ENCODE results near the gene GCLC.

The GCLC gene

DNA sequence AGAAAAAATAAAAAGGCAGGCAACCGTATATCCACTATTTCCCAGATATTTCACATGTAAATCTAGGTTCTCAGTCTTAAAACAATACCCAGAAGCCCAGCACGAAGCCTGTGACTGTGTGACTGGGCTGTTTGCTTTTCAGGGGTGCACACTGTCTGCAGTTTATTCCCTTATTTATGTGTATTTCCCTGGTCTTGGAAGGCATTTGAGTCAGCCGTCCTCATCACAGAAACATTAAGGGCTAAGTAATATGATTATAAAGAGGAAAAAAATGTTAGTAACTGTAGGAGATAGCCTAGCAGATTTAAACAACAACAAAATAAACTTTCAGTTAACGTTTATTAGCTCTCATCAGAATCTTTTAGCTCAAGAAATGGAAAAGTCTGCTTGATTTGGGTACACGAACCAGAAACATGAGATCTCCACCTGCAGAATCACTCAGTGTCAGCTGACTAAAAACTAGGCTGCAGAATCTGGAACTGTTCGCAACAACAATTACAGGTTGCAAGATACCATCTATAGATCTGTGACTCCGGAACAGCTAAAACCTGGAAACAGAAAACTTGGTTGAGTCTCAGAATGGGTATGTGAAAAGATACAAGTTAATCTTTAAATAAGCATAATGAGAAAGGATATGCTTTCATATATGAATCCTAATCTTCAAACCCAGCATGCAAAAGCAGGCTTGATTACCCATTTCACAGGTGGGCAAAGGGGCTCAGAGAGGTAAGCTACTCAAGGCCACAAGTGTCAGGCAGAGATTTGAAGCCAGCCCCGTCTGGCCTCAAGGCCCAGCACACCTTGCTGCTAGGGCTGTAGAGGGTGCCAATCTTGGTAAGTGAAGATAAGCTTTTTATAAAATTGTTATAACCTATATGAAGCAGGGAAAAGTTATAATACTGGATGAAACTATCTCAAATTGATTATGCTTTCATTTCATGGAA, 21.1 kb downstream of the GCLC start:
- DNase-seq = no peak

DNA sequence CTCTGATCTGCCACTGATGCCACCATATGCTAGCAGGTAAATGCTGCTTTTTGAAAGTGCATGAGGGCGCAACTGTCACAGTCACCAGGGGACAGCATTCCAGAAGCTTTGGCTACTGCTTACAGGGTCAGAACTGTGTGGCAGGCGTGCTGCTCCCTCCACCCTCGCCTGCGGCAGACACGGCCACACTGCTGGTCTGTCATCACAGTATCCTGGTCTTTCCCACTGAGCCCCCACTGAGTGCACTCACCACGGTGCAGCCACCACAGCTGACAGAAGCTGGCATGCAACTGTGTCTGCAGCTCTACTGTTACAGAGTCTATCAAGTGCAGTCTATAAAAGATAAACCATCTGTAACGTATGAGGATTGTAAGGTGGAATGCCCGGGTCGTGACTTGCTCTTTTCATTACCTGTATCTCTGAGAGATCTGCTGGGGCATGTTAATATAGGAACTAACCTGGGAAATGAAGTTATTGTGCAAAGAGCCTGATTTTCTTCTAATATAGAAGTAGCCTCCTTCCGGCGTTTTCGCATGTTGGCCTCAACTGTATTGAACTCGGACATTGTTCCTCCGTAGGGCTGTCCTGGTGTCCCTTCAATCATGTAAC, 24.5 kb downstream of the GCLC start:
- no peak for DNase-seq

DNA sequence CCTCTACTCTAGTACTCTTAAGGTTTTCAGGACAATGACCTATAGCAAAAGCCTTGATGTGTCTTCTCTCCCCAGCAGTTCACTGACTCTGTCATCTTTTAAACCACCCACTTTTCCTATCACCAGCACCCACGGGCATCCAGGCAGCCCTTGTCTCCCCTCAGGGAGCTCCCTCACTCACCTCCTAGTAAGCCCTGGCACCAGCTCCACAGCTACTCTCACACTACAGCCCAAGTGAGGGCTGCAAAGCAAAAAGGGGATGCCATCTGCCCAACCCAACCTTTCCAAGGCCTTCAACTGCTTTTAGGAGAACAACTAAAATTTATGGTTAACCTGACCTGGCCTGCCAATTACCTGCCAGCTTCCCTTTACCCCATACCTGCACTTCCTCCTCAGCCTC, 26.0 kb downstream of the GCLC start:
- no peak for DNase-seq

DNA sequence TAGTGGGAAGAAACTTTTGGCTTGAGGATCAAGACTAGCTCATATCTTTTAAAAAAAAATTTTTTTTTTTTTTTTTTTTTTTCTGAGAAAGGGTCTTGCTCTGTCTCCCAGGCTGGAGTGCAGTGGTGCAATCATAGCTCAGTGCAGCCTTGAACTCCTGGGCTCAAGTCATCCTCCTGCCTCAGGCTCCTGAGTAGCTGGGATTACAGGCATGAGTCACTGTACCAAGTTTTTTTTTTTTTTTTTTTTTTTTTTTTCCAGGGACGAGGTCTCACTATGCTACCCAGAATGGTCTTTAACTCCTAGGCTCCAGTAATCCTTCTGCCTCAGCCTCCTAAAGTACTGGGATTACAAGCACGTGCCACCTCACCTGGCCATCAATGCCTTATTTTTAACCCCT, 27.9 kb downstream of the GCLC start:
- DNase-seq = no peak

DNA sequence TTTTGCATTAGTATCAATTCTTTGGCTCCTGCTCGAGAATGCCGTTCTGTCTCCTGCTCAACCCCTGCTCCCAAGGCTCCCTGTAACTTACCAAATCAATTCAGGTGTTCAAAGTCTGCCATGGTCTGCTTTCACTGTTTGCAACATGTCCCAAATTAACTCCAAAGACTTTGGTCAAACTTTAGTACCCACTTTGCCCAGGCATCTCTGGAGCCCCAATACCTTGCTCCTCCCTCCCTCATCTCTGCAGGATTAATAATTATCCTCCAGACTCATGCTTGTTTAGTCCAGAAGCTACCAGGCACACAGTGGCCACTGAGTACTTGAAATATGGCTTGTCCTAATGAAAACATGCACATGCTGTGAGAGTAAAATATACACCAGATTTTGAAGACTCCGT, 30.2 kb downstream of the GCLC start:
- DNase-seq = no peak

DNA sequence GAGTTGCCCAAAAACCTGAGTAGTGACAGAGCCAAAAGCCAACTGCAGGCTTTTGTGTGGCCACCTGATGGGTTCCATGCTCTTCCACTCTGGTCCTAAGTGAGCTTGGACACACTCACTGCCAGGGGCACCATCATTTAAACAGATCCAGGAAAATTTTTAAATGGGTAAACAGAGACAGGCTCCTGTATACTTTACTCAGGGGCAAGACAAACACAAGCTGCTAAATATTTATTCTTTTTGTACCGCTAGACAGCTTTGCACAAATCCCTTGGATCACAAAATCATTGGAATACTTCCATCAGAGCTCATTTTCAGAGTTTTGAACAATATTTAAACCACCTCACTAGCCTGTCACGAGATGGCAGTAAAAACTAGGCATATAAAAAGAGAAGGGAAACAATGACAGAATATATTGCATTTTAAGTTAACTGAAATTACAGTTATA, 31.4 kb downstream of the GCLC start:
- no peak for DNase-seq

DNA sequence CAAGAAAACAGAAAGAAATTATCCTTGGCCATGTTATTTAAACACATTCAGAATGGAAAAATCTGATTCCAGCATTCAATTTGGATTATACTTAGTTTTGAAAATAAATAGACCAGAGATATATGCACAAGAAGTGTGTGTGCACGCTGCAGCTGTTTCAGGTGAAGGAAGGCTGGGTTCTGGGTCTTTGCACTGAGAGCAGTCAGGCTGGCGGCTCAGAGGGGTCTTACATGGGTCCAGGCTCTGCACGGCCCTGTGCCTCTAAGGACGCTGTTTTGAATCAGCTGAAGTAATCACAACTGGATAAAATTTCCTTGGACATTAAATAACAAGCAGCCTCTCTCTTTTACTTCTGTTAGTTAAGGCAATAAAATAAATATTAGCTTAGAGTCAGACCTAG, 31.8 kb downstream of the GCLC start:
- no peak for DNase-seq

DNA sequence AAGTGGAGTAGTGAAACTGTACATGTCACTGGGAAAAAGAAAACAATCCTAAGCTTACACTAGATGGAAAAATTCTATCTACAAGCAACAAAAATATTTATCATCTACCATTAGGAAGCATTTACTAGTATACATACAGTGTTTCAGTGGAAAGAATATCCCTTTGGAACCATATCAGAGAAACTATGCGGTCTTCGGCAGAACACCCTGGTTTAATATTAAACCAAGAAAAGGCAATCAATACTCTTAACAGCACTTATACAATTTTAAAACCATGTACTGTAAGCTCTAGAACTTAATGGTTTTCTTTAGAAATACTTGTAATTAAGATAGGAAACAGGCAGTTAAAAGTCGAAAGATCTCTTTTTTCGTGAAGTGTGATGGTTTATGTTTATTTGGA, 32.3 kb downstream of the GCLC start:
- no peak for DNase-seq

DNA sequence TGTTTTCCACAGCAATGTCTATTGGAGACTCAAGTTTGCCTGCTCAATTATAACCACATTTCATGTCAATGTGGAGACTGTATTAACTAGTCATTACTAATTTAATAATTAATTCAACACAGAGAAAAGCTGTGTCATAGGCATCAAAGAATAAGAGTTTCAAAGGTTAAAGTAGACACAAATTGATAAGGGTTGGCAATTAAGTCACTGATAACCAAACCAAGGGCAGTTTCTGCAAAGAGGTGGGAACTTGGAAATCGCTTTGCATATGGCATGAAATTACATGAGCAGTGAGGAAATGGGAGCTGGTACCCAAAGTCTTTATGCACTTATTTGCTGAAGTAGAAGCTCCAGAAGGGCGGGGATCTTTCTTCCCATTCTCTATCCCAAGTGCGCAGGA, 34.2 kb downstream of the GCLC start:
- DNase-seq = no peak

DNA sequence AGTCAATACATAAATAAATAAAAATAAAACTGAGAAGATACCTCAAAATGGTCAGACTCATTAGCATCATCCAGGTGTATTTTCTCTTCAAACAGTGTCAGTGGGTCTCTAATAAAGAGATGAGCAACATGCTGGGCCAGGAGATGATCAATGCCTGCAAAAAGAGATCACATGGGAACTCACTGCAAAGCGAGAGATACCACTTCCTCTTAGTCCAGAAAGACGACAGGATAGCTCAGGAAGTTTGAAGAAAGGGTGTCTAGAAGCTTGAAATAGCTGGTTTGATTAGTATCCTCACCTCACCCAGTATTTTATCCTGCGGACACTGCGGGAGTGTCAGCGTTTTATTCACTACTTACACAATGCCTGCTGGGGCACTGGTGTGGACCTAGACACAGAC, 38.0 kb downstream of the GCLC start:
- DNase-seq = no peak

DNA sequence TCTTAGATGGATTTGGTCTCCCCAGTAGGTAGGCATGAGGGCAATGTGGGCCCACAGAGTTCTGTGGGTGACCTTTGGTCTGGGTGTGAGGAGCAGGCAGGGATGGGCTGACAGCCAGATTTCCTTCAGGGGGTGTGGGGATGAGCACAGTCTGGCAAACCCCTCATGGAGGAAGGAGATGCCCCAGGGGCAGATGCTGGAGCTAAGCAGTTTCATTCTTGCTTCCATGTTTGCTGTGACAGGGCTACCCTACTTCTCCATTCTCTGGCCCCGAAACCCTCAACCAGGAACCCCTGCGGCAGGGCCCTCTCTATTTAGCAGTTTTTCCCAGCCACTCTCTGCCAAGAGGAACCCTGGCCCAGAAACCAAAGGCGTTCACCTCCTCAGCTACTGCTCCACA, 40.4 kb downstream of the GCLC start:
- no peak for DNase-seq

DNA sequence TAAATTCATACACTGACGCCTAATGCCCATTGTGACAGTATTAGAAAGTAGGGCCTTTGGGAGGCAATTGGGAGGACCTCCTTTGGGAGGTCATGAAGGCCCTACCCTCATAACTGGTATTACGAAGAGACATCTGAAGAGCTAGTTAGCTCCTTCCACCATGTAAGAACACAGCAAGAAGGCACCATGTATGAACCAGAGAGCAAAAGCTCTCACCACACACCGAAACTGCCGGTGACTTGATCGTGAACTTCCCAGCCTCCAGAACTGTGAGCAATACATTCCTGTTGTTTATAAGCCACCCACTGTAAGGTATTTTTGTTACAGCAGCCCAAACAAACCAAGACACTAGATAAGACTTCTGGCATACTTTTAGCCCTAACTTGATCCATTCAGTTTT, 41.8 kb downstream of the GCLC start:
- DNase-seq = no peak

DNA sequence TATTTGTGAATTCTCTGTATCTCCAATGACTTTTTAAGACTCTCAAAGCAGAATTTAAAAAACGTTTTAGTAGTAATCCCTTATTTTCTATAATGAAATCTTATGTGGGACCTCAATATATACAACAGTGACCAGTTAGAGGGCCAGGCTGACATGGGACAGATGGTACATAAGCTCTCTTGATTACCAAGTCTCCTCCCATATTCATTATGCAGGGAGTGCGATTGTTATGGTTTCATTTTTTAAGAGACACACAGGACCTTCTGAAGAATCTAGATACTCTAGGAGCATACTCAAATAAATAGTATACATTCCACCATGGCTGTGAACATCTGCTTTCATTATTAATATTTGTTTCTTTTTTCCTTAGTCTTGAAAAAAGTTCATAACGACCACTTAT, 43.5 kb downstream of the GCLC start:
- DNase-seq = no peak

DNA sequence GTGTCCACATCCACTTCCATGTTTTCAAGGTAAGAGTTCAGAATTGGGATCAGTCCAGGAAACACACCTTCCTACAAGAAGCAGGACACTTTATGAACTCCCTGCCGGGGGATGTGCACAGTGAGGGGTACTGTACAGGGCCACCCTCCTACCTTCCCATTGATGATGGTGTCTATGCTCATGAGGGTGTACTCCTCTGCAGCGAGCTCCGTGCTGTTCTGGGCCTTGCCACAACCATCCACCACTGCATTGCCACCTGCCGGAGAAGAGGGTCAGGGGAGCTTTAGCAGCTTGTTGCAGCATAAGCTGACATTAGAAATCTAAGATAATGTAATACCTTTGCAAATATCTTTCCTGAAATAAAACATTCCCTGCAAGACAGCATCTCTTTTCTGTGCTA, 44.8 kb downstream of the GCLC start:
- DNase-seq = no peak

DNA sequence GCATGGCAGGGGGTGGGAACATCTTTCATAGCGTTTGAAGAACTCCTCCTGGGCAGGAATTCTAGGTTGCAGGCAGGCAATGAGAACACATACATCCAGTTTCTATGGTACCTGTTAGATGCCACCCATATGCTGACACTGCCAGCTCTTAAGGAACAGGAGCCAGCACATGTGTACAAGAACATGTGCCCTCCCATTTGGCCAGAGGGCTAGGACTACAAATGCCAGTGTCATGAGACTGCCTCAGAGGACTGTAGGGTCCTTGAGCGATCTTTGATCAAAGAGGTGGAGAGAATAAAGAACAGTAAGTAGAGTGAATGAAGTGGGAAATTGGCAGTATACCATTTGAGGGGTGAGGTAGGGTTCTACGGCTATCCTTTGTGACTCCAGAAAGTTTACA, 45.8 kb downstream of the GCLC start:
- no peak for DNase-seq

DNA sequence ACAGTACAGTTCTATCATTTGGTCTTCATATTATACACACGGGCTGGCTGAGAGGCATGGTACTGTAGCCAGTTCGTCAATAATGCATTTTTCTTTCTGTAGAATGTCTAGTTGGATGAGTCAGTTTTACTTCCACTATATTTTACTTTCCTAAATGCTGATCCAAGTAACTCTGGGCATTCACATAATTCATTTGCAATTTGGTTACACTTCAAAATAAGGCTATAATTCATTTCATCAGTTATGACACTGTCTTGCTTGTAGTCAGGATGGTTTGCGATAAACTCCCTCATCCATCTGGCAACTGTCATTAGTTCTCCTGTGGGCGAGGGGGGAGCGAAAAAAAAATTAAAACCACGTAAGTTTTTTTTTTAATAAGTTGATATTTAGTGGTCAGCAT, 46.3 kb downstream of the GCLC start:
- DNase-seq = no peak

DNA sequence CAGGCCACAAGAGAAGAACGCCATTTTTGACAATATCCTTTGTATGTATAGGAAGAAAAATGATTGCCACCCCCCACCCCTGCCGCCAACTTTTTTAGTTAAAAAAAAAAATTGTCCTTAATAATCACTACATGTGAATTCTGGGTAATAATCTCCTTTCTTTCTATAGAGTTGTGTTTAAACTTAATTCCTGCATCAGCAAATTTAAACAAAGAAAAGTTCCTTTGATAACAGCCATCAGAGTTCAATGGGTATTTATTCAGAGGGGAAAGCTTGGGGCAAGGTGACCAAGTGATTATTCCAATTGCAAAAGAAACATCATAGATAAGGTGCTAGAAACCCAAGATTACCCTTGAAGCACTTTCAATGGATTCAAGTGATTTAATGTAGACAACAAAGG, 47.0 kb downstream of the GCLC start:
- DNase-seq = no peak

DNA sequence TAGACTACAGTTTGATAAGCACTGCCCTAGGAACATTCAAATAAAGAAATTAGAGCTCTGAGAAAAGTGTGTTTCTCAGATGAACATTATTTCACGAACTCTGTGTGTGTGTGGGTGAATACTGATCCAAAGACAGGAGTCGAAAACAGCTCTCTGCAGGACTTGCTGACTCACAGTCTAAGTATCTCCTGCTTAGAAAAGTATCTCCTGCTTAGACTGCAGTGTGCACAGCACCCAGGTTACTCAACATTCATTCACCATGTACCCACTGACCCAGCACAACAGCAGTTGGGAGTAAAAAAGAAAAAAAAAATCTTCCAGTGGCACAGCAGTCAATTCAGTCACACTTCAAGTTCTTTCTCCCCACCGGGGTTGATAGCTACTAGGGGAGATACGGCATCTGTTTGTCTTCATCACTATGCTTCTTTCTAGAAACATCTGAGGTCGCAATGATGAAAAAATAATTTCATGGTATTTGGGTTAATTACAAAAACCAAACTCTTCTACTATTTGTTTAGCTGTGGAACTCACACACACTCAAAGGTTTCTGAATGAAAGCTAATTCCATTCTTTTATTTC, 48.0 kb downstream of the GCLC start:
- no peak for DNase-seq

DNA sequence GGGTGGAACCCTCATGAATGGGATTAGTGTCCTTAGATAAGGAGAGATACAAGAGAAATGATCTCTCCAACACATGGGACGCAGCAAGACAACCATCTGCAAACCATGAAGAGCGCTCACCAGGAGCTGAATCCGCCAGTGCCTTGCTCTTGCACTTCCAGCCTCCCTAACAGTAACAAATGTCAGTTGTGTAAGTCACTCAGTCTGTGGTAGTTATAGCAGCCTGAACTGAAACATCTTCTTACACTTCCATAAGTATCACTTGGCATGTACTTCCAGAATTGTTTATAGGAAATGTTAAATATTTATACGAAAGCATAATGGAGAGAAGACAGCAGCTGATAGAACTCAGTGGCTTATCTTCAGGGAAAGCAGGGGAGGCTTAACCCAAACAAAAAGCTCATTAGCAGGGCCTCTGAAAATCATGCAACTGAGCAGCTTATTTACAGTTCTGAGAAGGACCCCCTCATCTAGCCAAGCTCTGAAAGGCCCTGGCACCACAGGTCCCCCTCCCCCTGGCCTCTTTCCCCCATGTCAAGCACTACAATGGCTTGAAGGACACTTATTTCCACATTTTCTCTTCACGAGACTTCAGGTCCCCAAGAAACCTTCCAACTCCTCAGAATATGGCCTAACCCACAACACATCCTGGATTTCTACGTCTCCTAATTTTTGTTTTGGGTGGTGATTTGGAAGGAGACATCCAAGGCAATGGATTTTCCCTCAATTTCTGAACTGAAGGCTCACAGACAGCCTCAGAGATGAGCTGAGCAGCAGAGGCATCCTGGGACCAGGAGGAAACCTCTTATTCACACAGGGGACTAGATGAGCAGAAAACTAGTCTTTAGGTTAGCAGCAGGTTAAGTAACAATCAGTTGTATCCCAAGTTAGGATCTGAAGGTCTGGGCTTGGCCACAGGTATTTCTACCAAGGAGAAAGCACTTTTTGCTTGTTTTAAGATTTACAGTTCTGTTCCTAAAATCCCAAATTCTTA, 49.1 kb downstream of the GCLC start:
- no peak for DNase-seq

DNA sequence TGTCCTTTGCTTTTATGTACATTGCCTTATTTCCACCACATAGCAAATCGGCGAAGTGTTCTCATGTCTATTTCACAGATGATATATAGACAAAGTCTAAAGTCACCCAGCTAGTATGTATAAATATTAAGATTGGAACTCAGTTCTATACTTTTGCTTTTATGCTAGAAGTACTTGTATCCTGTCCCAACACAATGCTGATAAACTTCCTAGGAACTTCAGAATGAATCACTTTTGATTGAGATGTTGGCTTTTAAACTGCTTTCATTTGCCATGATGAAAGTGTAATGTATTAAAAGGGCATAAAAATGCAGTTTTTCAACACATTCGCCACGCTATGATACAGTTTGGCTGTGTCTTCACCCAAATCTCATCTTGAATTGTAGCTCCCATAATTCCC, 50.8 kb downstream of the GCLC start:
- no peak for DNase-seq

DNA sequence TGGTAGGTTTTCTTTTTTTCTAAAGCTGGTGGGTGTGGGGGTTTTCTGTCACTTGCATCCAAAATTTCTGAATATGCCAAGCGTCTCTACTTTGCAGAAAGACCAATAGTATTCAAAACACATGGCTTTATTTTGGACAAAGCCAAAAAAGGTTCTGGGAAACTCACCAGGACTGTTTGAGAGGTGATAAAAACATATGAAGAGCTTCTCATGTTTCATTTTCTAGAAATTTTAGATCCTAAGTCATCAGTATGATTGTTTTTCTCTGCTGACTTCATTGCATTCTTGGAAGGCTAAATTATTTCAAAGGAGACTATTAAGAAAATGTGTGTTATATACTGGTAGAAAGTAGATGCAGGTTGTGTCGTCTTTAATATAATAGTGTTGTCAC, 51.3 kb downstream of the GCLC start:
- DNase-seq = no peak

DNA sequence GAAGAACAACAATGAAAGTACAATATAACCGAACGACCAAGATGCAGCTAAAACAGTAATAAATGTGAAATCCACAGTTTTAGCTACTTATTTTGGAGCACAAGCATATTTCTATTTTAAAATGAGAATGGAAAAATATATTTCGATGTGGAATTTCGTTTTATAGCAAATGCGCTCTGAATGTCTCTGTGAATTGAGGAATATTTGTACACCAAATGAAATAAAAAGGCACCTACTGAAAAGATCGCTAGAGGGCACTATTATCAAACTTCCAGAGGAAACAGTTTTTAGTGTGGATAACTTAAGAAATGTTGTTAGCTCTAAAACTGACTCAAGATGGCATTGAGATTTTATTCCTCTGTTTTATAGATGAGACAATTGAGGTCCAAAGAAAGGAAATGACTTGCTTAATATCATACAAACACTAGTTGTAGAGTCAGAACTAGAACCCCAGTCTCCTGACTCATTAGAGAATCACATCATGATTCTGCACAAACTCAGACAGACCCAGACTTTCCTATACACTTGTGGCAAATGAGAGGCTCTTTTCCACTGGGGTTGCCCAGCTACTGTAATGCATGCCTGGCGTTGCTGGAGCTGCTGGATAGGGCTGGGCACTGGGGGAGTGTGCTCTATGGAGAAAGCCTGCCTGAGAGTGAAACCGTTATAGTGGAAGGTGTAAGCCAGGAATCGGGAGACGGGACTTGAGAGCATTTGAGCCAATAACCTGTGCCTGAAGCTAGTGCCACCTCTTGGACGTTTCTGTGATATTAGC, 51.9 kb downstream of the GCLC start:
- DNase-seq = no peak

All from T1000 (cell line).